ENCODE measurements around the gene ZFAND2B. TPM values are rescaled to one million over a fixed set of nuclear protein-coding genes. Genes with fewer than 3 reads are reported as not detected.

ZFAND2B gene
- polyA plus RNA-seq, 1 donor from 2014 or later, result 73.6 TPM

DNA sequence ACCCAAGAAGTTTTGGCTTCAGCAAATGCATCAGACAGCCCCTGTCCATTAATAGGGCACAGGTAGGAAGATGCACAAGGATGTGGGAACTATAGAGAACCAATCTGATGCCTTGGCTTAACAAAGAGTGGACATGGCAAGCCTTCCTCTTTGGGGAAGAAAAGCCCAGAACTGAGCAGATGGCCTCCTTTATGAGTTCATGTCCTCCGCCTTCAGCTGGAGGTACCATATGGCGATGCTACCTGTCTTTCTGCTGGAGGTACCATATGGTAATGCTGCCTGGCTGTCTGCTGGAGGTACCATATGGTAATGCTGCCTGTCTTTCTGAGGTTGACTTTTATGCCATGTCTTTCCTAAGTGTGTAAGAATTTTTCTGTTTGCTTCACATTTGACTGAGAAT lies 22.5 kb upstream of the ZFAND2B start:
- Histone ChIP-seq H3K9me2 (ENCODE audit: insufficient read depth, low read length) (no peaks in the 10 kb centered on the region), H3K79me2 (replicated peaks; ENCODE audit: insufficient read depth, low read length) (peaks cover 10% of the 10 kb centered on the region), H3F3A (ENCODE audit: insufficient read depth, low read length, poor library complexity, severe bottlenecking) (no peaks in the 10 kb centered on the region), H3K9me3 (ENCODE audit: low read length) (no peaks in the 10 kb centered on the region), H4K20me1 (ENCODE audit: insufficient read depth) (no peaks in the 10 kb centered on the region), H3K4me2 (ENCODE audit: low read length) (no peak overlapping the region), H2AFZ (ENCODE audit: low read depth, low read length) (no peak overlapping the region), H3K9ac (ENCODE audit: low read length) (no peak overlapping the region), H3K27me3 (ENCODE audit: insufficient read depth, low read depth, low read length) (no peaks in the 10 kb centered on the region), H3K27ac (ENCODE audit: low read length) (no peak overlapping the region), H3K4me3 (ENCODE audit: low read length) (no peak overlapping the region), H3K36me3 (ENCODE audit: insufficient read depth, low read length) (peaks cover 6% of the 10 kb centered on the region)
- TF ChIP-seq, protein P1, sequence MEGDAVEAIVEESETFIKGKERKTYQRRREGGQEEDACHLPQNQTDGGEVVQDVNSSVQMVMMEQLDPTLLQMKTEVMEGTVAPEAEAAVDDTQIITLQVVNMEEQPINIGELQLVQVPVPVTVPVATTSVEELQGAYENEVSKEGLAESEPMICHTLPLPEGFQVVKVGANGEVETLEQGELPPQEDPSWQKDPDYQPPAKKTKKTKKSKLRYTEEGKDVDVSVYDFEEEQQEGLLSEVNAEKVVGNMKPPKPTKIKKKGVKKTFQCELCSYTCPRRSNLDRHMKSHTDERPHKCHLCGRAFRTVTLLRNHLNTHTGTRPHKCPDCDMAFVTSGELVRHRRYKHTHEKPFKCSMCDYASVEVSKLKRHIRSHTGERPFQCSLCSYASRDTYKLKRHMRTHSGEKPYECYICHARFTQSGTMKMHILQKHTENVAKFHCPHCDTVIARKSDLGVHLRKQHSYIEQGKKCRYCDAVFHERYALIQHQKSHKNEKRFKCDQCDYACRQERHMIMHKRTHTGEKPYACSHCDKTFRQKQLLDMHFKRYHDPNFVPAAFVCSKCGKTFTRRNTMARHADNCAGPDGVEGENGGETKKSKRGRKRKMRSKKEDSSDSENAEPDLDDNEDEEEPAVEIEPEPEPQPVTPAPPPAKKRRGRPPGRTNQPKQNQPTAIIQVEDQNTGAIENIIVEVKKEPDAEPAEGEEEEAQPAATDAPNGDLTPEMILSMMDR (IDR thresholded peaks at IDR 0.05; ENCODE audit: poor library complexity, severe bottlenecking), result no peak
- TF ChIP-seq SMC3 (conservative IDR thresholded peaks at IDR 0.05; ENCODE audit: poor library complexity) (no peak), RAD21 (conservative IDR thresholded peaks at IDR 0.05) (no peak), POLR2AphosphoS5 (IDR thresholded peaks at IDR 0.05) (no peak), EP300 (conservative IDR thresholded peaks at IDR 0.05; ENCODE audit: poor library complexity, severe bottlenecking) (no peak), MXI1 (conservative IDR thresholded peaks at IDR 0.05; ENCODE audit: poor library complexity, severe bottlenecking) (no peak), EZH2 (IDR thresholded peaks at IDR 0.05; ENCODE audit: borderline replicate concordance, insufficient read depth, low read length, poor library complexity, severe bottlenecking) (no peak), TAF1 (IDR thresholded peaks at IDR 0.05; ENCODE audit: low read depth) (no peak)
- TF ChIP-seq, protein P2, sequence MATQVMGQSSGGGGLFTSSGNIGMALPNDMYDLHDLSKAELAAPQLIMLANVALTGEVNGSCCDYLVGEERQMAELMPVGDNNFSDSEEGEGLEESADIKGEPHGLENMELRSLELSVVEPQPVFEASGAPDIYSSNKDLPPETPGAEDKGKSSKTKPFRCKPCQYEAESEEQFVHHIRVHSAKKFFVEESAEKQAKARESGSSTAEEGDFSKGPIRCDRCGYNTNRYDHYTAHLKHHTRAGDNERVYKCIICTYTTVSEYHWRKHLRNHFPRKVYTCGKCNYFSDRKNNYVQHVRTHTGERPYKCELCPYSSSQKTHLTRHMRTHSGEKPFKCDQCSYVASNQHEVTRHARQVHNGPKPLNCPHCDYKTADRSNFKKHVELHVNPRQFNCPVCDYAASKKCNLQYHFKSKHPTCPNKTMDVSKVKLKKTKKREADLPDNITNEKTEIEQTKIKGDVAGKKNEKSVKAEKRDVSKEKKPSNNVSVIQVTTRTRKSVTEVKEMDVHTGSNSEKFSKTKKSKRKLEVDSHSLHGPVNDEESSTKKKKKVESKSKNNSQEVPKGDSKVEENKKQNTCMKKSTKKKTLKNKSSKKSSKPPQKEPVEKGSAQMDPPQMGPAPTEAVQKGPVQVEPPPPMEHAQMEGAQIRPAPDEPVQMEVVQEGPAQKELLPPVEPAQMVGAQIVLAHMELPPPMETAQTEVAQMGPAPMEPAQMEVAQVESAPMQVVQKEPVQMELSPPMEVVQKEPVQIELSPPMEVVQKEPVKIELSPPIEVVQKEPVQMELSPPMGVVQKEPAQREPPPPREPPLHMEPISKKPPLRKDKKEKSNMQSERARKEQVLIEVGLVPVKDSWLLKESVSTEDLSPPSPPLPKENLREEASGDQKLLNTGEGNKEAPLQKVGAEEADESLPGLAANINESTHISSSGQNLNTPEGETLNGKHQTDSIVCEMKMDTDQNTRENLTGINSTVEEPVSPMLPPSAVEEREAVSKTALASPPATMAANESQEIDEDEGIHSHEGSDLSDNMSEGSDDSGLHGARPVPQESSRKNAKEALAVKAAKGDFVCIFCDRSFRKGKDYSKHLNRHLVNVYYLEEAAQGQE (IDR thresholded peaks at IDR 0.05; ENCODE audit: borderline replicate concordance), result no peak

DNA sequence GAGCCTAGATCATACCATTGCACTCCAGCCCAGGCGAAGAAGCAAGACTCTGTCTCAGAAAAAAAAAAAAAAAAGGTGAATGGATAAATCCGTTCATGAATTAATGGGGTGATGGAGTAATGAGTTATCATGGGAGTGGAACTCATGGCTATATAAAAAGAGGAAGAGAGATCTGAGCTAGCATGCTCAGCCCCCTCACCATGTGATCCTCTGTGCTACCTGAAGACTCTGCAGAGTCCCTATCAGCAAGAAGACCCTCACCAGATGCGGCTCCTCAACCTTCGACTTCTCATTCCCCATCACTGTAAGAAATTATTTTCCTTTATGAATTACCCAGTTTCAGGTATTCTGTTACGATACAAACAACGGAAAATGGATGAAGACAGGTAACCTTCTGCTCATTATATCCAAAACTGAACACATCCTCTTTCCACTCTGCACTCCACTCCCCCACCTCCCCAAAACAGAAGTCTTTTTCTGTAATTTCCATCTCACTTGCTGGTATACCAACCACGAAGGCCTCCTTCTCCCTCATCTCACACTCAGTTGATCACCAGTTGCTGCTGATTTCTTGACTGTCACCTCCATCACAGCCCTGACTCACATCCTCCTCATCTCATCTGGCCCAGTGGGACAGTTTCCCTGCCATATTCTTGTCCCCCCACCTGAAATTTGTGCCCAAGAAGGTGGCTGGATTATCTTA lies 19.7 kb upstream of the ZFAND2B start:
- Histone ChIP-seq H3K9me3 (ENCODE audit: low read length) (no peaks in the 10 kb centered on the region), H3K9me2 (ENCODE audit: insufficient read depth, low read length) (no peaks in the 10 kb centered on the region), H3K36me3 (ENCODE audit: insufficient read depth, low read length) (no peaks in the 10 kb centered on the region), H3K9ac (ENCODE audit: low read length) (no peak overlapping the region), H3K4me3 (ENCODE audit: low read length) (no peak overlapping the region), H3F3A (ENCODE audit: insufficient read depth, low read length, poor library complexity, severe bottlenecking) (no peaks in the 10 kb centered on the region), H3K27ac (ENCODE audit: low read length) (no peak overlapping the region), H4K20me1 (ENCODE audit: insufficient read depth) (no peaks in the 10 kb centered on the region), H3K27me3 (ENCODE audit: insufficient read depth, low read depth, low read length) (no peaks in the 10 kb centered on the region), H2AFZ (ENCODE audit: low read depth, low read length) (no peak overlapping the region), H3K79me2 (replicated peaks; ENCODE audit: insufficient read depth, low read length) (no peaks in the 10 kb centered on the region), H3K4me2 (ENCODE audit: low read length) (no peak overlapping the region)
- TF ChIP-seq SMC3 (conservative IDR thresholded peaks at IDR 0.05; ENCODE audit: poor library complexity) (no peak), EP300 (conservative IDR thresholded peaks at IDR 0.05; ENCODE audit: poor library complexity, severe bottlenecking) (no peak), EZH2 (IDR thresholded peaks at IDR 0.05; ENCODE audit: borderline replicate concordance, insufficient read depth, low read length, poor library complexity, severe bottlenecking) (no peak), MXI1 (conservative IDR thresholded peaks at IDR 0.05; ENCODE audit: poor library complexity, severe bottlenecking) (no peak)
- TF ChIP-seq, protein P1 (IDR thresholded peaks at IDR 0.05; ENCODE audit: poor library complexity, severe bottlenecking), result no peak
- TF ChIP-seq, protein P2 (IDR thresholded peaks at IDR 0.05; ENCODE audit: borderline replicate concordance), result no peak
